NB4 (cell line): ENCODE measurements around the gene ASCL4.
A peak's percentile ranks its signal among the peaks of the same experiment; 100 is the strongest.

Source experiments
- DNase-seq: peaks from one replicate; pipeline ENCODE4 v3.0.0; 2010; ENCODE audit warnings: low read depth
- H3K4me3 ChIP-seq: one replicate; pipeline ENCODE4 v1.5.1; 2011; ENCODE audit warnings: mild to moderate bottlenecking, low read depth, low read length, moderate library complexity
- CTCF ChIP-seq: IDR thresholded peaks from one replicate; pipeline ENCODE4 v1.5.1; 2012; ENCODE audit warnings: low read depth, low read length
- MAX ChIP-seq: IDR thresholded peaks from 2 replicates; pipeline ENCODE4 v1.6.1; 2011; ENCODE audit warnings: low read depth, low read length
- MYC ChIP-seq: IDR thresholded peaks from 2 replicates; pipeline ENCODE4 v1.6.1; 2011; ENCODE audit warnings: low read depth, low read length
- POLR2A ChIP-seq: IDR thresholded peaks from 2 replicates; pipeline ENCODE4 v1.6.1; 2011; ENCODE audit warnings: mild to moderate bottlenecking; ENCODE audit not compliant: insufficient read length; ENCODE audit errors: extremely low read depth

ASCL4 gene

GRCh38 chr12:107735763-107736162, 38.7 kb upstream of the ASCL4 start:
- no peak for DNase-seq
- no peak for TF ChIP-seq CTCF
- no peak for TF ChIP-seq MAX
- TF ChIP-seq MYC: no peak
- no peak for TF ChIP-seq POLR2A
- H3K4me3 ChIP-seq: no peak overlapping the region

- peak; percentile 79 for DNase-seq
- TF ChIP-seq CTCF (peak; percentile 9), MYC (no peak), MAX (no peak), POLR2A (no peak)
- no peak overlapping the region for H3K4me3 ChIP-seq
These were observed 37.6 kb upstream of the ASCL4 start for GRCh38 chr12:107736914-107737313.

- H3K4me3 ChIP-seq: no peak overlapping the region
- no peak for DNase-seq
- TF ChIP-seq MAX (no peak), CTCF (no peak), MYC (no peak), POLR2A (no peak)
These were observed 26.0 kb upstream of the ASCL4 start for GRCh38 chr12:107748472-107748871.

GRCh38 chr12:107749083-107749482, 25.4 kb upstream of the ASCL4 start:
- no peak for DNase-seq
- H3K4me3 ChIP-seq: no peak overlapping the region
- TF ChIP-seq MAX (no peak), MYC (no peak), CTCF (no peak), POLR2A (no peak)

GRCh38 chr12:107759410-107759809, 15.1 kb upstream of the ASCL4 start:
- TF ChIP-seq MAX: peak; percentile 33; the same call in 1 of the 2 replicates
- no peak for TF ChIP-seq POLR2A
- no peak for TF ChIP-seq MYC
- peak overlapping the region; percentile 71 for H3K4me3 ChIP-seq
- peak; percentile 77 for DNase-seq

GRCh38 chr12:107760207-107760808, 14.2 kb upstream of the ASCL4 start:
- TF ChIP-seq POLR2A (no peak), MAX (peak; percentile 78), MYC (0 out of 2 replicates have a peak, but pooled peaks have one; percentile 24), CTCF (no peak)
- peak; percentile 61 for DNase-seq
- H3K4me3 ChIP-seq: peak overlapping the region; percentile 71
